ENCODE results near the gene MED9.

DNA sequence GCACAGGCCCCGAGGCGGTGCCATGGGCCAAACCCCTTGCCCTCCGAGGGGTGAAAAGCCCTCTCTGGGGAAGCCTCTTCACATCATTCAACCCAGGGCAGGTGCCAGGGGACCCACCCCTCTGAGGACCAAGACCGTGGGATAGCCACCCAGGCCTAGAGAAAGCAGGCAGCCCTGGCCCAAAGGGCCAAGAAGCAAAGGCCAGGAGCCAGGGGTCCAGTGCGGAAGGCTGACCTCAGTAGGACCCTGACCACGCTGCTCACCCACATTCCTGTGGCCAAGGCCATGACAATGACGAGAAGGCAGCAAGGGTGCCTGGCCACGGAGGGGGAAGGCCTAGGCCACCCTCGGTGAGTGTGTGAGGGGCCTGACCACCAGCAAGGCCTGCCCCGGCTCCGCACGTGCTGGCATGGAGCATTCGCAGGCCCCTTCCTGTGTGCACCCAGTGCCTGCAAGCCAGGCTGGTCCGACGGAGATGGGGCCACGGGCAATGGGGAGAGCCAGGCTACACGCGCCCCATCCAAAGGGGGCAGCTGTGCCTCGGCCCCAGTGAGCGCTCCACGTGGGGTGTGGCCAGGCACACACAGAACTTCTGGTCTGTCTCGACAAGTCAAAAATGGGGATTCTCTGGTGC is 43.9 kb downstream of the MED9 start:
- TF ChIP-seq CTCF (conservative IDR thresholded peaks at IDR 0.05; ENCODE audit: low read depth, low read length) (no peak), EZH2 (IDR thresholded peaks at IDR 0.05; ENCODE audit: low read length, unreplicated experiment) (no peak)

All from PC-3 (cell line).